Endothelial cell of umbilical vein (primary cell): ENCODE measurements around the gene MEPCE.
"Not testable (repeated sequence)": the region's sequence is repeated elsewhere in the genome, so short reads cannot be mapped to it uniquely, and the experiment has no call there.

Experiments used
- POLR2A ChIP-seq: IDR thresholded peaks from 2 replicates; pipeline ENCODE4 v1.6.1; 2012; ENCODE audit warnings: low read depth, mild to moderate bottlenecking, control low read depth, low read length
- POLR2AphosphoS5 ChIP-seq: IDR thresholded peaks from 2 replicates; pipeline ENCODE4 v1.6.1; 2012; ENCODE audit warnings: low read depth, mild to moderate bottlenecking, control low read depth, low read length, moderate library complexity; ENCODE audit not compliant: insufficient read depth

- TF ChIP-seq POLR2A, POLR2AphosphoS5: not testable (repeated sequence)
These were observed 47.9 kb upstream of the MEPCE start for GRCh38 chr7:100381531-100382233.
